H9 (cell line): Measurements from ENCODE around the gene CLEC4G. TPM values are rescaled to one million over a fixed set of nuclear protein-coding genes. Genes with fewer than 3 reads are reported as not detected.

ENCODE experiments used
- DNase-seq: peaks from one replicate; pipeline ENCODE4 v3.0.0-alpha.2; 2017
- H2AFZ ChIP-seq: one replicate; pipeline ENCODE4 v1.6.1; 2013; ENCODE audit warnings: mild to moderate bottlenecking, low read length, control low read depth, moderate library complexity
- H2AK5ac ChIP-seq: 2 replicates; pipeline ENCODE4 v1.6.1; 2013; ENCODE audit warnings: low read length, control low read depth, mixed read lengths; ENCODE audit not compliant: insufficient read length
- H2BK120ac ChIP-seq: one replicate; pipeline ENCODE4 v1.6.1; 2013; ENCODE audit warnings: low read depth, mild to moderate bottlenecking, low read length, control low read depth, inconsistent platforms; ENCODE audit not compliant: poor library complexity, severe bottlenecking
- H2BK12ac ChIP-seq: 2 replicates; pipeline ENCODE4 v1.6.1; 2013; ENCODE audit warnings: low read length, control low read depth, mixed read lengths, low read depth; ENCODE audit not compliant: insufficient read length
- H2BK15ac ChIP-seq: 2 replicates; pipeline ENCODE4 v1.6.1; 2013; ENCODE audit warnings: low read depth, low read length, control low read depth
- H2BK20ac ChIP-seq: one replicate; pipeline ENCODE4 v1.6.1; 2013; ENCODE audit warnings: low read depth, mild to moderate bottlenecking, low read length, control low read depth, inconsistent platforms; ENCODE audit not compliant: poor library complexity, severe bottlenecking
- H2BK5ac ChIP-seq: 2 replicates; pipeline ENCODE4 v1.6.1; 2013; ENCODE audit warnings: low read length, control low read depth, mixed read lengths; ENCODE audit not compliant: insufficient read length
- H3K14ac ChIP-seq: 2 replicates; pipeline ENCODE4 v1.6.1; 2013; ENCODE audit warnings: low read length, control low read depth; ENCODE audit not compliant: insufficient read depth
- H3K18ac ChIP-seq: 2 replicates; pipeline ENCODE4 v1.6.1; 2013; ENCODE audit warnings: low read depth, mild to moderate bottlenecking, mixed read lengths, low read length, control low read depth; ENCODE audit not compliant: insufficient read length
- H3K23ac ChIP-seq: 2 replicates; pipeline ENCODE4 v1.6.1; 2013; ENCODE audit warnings: low read length, control low read depth, mixed read lengths, low read depth; ENCODE audit not compliant: insufficient read length
- H3K23me2 ChIP-seq: 2 replicates; pipeline ENCODE4 v1.6.1; 2013; ENCODE audit warnings: low read depth, mild to moderate bottlenecking, mixed read lengths, low read length, control low read depth; ENCODE audit not compliant: insufficient read length, poor library complexity, severe bottlenecking
- H3K27ac ChIP-seq: 2 replicates; pipeline ENCODE4 v1.5.1; 2013; ENCODE audit warnings: low read length, control low read depth, mixed read lengths, low read depth; ENCODE audit not compliant: insufficient read length
- H3K27me3 ChIP-seq: 2 replicates; pipeline ENCODE4 v1.6.1; 2013; ENCODE audit warnings: low read length, control low read depth, inconsistent platforms; ENCODE audit not compliant: insufficient read depth
- H3K4ac ChIP-seq: 2 replicates; pipeline ENCODE4 v1.6.1; 2013; ENCODE audit warnings: low read depth, mild to moderate bottlenecking, control low read depth, inconsistent platforms, low read length, moderate library complexity
- H3K4me1 ChIP-seq: 2 replicates; pipeline ENCODE4 v1.6.1; 2013; ENCODE audit warnings: low read length, control low read depth, inconsistent platforms; ENCODE audit not compliant: insufficient read depth
- H3K4me2 ChIP-seq: 2 replicates; pipeline ENCODE4 v1.6.1; 2013; ENCODE audit warnings: low read length, control low read depth, mixed read lengths; ENCODE audit not compliant: insufficient read length, insufficient read depth
- H3K56ac ChIP-seq: 2 replicates; pipeline ENCODE4 v1.6.1; 2013; ENCODE audit warnings: low read depth, mild to moderate bottlenecking, mixed read lengths, low read length, control low read depth; ENCODE audit not compliant: insufficient read length
- H3K79me1 ChIP-seq: 2 replicates; pipeline ENCODE4 v1.6.1; 2013; ENCODE audit warnings: low read depth, mild to moderate bottlenecking, moderate library complexity, low read length, control low read depth, inconsistent platforms; ENCODE audit not compliant: insufficient read depth, poor library complexity, severe bottlenecking
- H3K79me2 ChIP-seq: 2 replicates; pipeline ENCODE4 v1.6.1; 2013; ENCODE audit warnings: low read length, control low read depth, inconsistent platforms; ENCODE audit not compliant: insufficient read depth
- H3K9ac ChIP-seq: 2 replicates; pipeline ENCODE4 v1.6.1; 2013; ENCODE audit warnings: low read length, control low read depth, mixed read lengths; ENCODE audit not compliant: insufficient read length; ENCODE audit errors: extremely low read depth
- H3K9me3 ChIP-seq: one replicate; pipeline ENCODE4 v1.6.1; 2013; ENCODE audit warnings: low read depth, low read length, inconsistent platforms; ENCODE audit not compliant: control insufficient read depth
- H3T11ph ChIP-seq: one replicate; pipeline ENCODE4 v1.6.1; 2013; ENCODE audit warnings: mild to moderate bottlenecking, low read length, control low read depth, inconsistent platforms
- H4K20me1 ChIP-seq: one replicate; pipeline ENCODE4 v1.6.1; 2013; ENCODE audit not compliant: control insufficient read depth, insufficient read length, insufficient read depth
- H4K5ac ChIP-seq: 2 replicates; pipeline ENCODE4 v1.6.1; 2013; ENCODE audit warnings: low read depth, mild to moderate bottlenecking, mixed read lengths, low read length, control low read depth; ENCODE audit not compliant: insufficient read length
- H4K8ac ChIP-seq: replicated peaks from 2 replicates; pipeline ENCODE4 v1.6.1; 2013; ENCODE audit warnings: low read length, control low read depth, mixed read lengths, low read depth; ENCODE audit not compliant: insufficient read length
- H4K91ac ChIP-seq: 2 replicates; pipeline ENCODE4 v1.6.1; 2013; ENCODE audit warnings: low read depth, mild to moderate bottlenecking, moderate library complexity, mixed read lengths, low read length, control low read depth; ENCODE audit not compliant: insufficient read length
- H3K27ac Mint-ChIP-seq, 3 experiments: 2 replicates in 2 of 3; 3 replicates in 1 of 3; pipeline ENCODE4 v1.8.0; 2020 to 2021; ENCODE audit warnings: mixed read lengths in 3 of 3, mild to moderate bottlenecking in 1 of 3, moderate library complexity in 1 of 3
- H3K27me3 Mint-ChIP-seq: 2 replicates; pipeline ENCODE4 v1.8.0; 2021; ENCODE audit warnings: low read depth, mild to moderate bottlenecking, moderate library complexity, mixed read lengths
- H3K36me3 Mint-ChIP-seq, 3 experiments: 2 replicates in 2 of 3; 3 replicates in 1 of 3; pipeline ENCODE4 v1.8.0; 2020 to 2021; ENCODE audit warnings: low read depth in 3 of 3, mixed read lengths in 3 of 3; ENCODE audit not compliant: insufficient read depth in 1 of 3
- H3K4me1 Mint-ChIP-seq, 2 experiments: 2 replicates each; pipeline ENCODE4 v1.8.0; 2020; ENCODE audit warnings: mixed read lengths in 2 of 2
- H3K4me3 Mint-ChIP-seq, 2 experiments: 2 replicates in 1 of 2; 3 replicates in 1 of 2; pipeline ENCODE4 v1.8.0; 2020 to 2021; ENCODE audit warnings: mild to moderate bottlenecking in 2 of 2, mixed read lengths in 2 of 2, moderate library complexity in 1 of 2
- H3K9me3 Mint-ChIP-seq, 2 experiments: 2 replicates in 1 of 2; 3 replicates in 1 of 2; pipeline ENCODE4 v1.8.0; 2020; ENCODE audit warnings: mild to moderate bottlenecking in 2 of 2, mixed read lengths in 2 of 2, moderate library complexity in 1 of 2
- CTCF ChIP-seq: fragments of 200-600 bp; sonication (generic); conservative IDR thresholded peaks from 3 replicates; pipeline ENCODE4 v1.8.0; 2021; ENCODE audit warnings: antibody characterized with exemption, mild to moderate bottlenecking
- WGBS: extraction: QIAGEN DNeasy Blood & Tissue Kit; methylation state at CpG from one replicate; pipeline ENCODE4 v1.1.7; 2013; ENCODE audit warnings: missing lambda C conversion rate, low lambda C conversion rate, mixed read lengths; ENCODE audit not compliant: insufficient read length; ENCODE audit errors: extremely low coverage; 5-methylcytosine and 5-hydroxymethylcytosine counted together
- total RNA-seq: library from RNA; stranded (reverse); gene quantifications from 2 replicates; pipeline ENCODE4 v1.2.1, GENCODE V29; 2021

Gene CLEC4G
- total RNA-seq, 1 experiment from 2014 or later = not detected

GRCh38 chr19:7759156-7759555 is 27.2 kb upstream of the CLEC4G start:
- Histone ChIP-seq H3K27ac (no peak overlapping the region), H3K23ac (no peak overlapping the region), H3K4me1 (no peaks in the 10 kb centered on the region), H3K9ac (no peak overlapping the region), H4K20me1 (no peaks in the 10 kb centered on the region), H4K8ac (no peak overlapping the region), H2BK5ac (no peak overlapping the region), H3K23me2 (no peaks in the 10 kb centered on the region), H3K4me2 (no peak overlapping the region), H2AFZ (no peak overlapping the region), H3T11ph (no peak overlapping the region), H3K56ac (no peak overlapping the region), H2BK20ac (no peak overlapping the region), H3K18ac (no peak overlapping the region), H4K5ac (no peak overlapping the region), H2BK120ac (no peak overlapping the region), H3K27me3 (no peaks in the 10 kb centered on the region), H3K79me1 (no peaks in the 10 kb centered on the region), H2BK12ac (no peak overlapping the region), H3K9me3 (peaks cover 20% of the 10 kb centered on the region), H3K4ac (no peak overlapping the region), H2BK15ac (no peak overlapping the region), H3K79me2 (no peaks in the 10 kb centered on the region), H4K91ac (no peak overlapping the region), H3K14ac (no peak overlapping the region), H2AK5ac (no peak overlapping the region)
- Mint-ChIP-seq H3K9me3 (peaks cover 50 to 67% of the 10 kb centered on the region in 2 experiments), H3K27ac (no peak overlapping the region), H3K4me3 (no peak overlapping the region), H3K36me3 (peaks cover 8 to 34% (median 10%) of the 10 kb centered on the region in 3 experiments), H3K27me3 (peaks cover 28% of the 10 kb centered on the region), H3K4me1 (peaks cover 5 to 11% of the 10 kb centered on the region in 2 experiments)
- no peak for TF ChIP-seq CTCF
- DNase-seq = no peak
- WGBS = no CpG with 5 or more reads among the region's 1 CpG
